IPS-11a (cell line): Measurements from ENCODE around the gene NCAPD3.
"Not testable (repeated sequence)": the region's sequence is repeated elsewhere in the genome, so short reads cannot be mapped to it uniquely, and the experiment has no call there.

Experiments
- H3K4me3 ChIP-seq: one replicate; pipeline ENCODE4 v1.5.1; 2013; ENCODE audit warnings: low read depth, low read length, control low read depth

NCAPD3 gene

DNA sequence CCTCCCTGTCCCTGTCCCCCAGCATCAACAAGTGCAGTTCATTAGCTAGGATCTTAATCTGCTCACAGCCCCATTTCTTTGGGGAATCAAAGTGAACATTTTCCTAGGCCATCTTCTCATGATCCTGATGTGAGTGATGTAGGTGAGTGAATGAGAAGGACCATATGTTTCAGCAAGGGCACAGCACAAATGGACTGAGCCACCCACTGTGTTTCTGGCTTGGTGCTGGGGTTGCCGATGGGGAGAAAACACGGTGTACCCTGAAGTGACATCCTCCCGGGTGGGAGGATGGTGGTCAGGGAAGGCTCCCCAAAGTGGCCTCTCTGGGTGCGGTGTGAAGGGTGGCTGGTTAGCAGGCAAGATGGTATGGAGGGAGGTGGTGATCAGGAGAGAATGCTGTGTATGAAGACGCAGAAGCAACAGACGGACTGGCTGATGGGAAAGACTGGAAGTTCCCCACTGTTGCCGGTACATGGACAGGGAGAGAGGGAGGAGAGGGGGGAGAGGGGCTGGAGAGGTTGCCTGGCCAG lies 82.7 kb downstream of the NCAPD3 start:
- no peak overlapping the region for H3K4me3 ChIP-seq

- H3K4me3 ChIP-seq, result no peak overlapping the region
Measured at GRCh38 chr11:134139873-134140331, 83.9 kb downstream of the NCAPD3 start.

DNA sequence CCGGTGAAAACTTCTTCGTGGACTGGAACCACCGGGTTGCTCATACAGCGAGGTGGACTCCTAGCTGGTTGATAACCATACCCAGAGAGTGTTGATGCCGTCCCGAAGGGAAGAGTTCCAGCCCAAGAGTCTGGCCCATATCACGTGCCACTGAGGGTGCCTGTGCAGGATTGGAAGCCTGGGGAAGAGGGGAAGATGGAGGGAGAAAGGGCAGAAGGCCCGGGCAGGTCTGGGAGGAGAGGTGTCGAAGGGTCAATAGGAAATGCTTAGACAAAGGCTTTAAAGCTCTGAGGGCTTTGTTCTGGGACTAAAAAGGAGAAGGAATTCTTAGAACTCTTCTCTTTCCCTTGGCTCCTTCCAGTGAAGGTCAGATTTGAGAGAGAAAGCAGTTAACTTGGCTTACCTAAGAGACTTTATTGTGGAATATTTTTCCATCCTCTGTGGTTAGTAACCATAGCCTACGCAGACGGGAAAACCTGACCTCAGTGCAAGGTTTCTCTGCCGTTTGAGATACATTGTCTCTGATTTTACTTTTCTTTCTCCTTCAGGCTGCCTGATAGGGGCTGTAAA lies 84.4 kb downstream of the NCAPD3 start:
- H3K4me3 ChIP-seq, result no peak overlapping the region

GRCh38 chr11:134138376-134138775 lies 85.4 kb downstream of the NCAPD3 start:
- no peak overlapping the region for H3K4me3 ChIP-seq

DNA sequence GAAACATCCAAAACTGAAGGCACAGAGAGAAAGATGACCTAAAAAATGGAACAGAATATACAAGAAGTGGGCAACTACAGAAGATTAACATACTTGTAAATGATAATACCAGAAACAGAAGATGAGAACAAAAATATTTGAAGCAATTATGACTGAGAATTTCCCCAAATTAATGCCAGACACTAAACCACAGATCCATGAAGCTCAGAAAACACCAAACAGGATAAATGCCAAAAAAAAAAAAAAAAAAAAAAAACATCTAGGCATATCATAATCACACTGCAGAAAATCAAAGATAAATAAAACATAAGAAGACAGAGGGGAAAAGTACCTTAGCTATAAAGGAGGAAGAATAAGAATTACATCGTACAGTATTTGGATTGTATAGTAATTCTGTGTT lies 89.6 kb downstream of the NCAPD3 start:
- H3K4me3 ChIP-seq, result no peak overlapping the region

- no peak overlapping the region for H3K4me3 ChIP-seq
Measured at GRCh38 chr11:134132808-134133207, 91.0 kb downstream of the NCAPD3 start.

- no peak overlapping the region for H3K4me3 ChIP-seq
Measured at GRCh38 chr11:134131628-134132244, 92.0 kb downstream of the NCAPD3 start.

GRCh38 chr11:134126217-134126822 lies 97.4 kb downstream of the NCAPD3 start:
- no peak overlapping the region for H3K4me3 ChIP-seq

GRCh38 chr11:134125507-134125906 lies 98.3 kb downstream of the NCAPD3 start:
- no peak overlapping the region for H3K4me3 ChIP-seq

GRCh38 chr11:134124660-134125451 lies 98.9 kb downstream of the NCAPD3 start:
- H3K4me3 ChIP-seq, result no peak overlapping the region

DNA sequence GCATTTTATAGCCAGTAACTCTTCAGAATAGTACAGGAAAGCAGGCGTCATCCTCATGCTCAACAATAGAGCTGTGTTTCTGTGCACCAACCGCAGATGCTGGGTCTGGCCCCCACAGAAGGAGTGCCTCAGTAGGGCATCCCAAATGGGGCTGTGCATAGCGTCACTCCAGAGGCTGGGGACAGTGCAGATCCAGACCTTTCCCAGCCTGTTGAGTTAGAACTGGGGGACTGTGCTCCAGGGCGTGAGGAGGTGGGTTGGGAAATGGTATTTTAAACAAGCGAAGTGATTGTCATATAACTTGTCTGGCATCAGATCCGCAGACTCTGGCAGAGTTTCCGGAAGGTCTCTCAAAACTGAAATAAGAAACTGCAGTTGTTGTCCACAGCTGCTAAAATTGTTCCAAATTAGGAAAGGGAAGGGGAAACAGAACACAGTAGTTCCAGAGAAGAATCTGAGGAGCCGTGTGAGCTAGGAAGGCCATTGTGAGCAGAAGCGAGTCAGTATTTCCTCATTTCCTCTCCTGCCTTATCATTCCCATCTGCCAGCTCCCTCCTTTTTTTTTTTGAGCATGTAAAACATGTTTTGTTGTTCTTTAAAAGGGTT lies 102.7 kb downstream of the NCAPD3 start:
- H3K4me3 ChIP-seq, result no peak overlapping the region

DNA sequence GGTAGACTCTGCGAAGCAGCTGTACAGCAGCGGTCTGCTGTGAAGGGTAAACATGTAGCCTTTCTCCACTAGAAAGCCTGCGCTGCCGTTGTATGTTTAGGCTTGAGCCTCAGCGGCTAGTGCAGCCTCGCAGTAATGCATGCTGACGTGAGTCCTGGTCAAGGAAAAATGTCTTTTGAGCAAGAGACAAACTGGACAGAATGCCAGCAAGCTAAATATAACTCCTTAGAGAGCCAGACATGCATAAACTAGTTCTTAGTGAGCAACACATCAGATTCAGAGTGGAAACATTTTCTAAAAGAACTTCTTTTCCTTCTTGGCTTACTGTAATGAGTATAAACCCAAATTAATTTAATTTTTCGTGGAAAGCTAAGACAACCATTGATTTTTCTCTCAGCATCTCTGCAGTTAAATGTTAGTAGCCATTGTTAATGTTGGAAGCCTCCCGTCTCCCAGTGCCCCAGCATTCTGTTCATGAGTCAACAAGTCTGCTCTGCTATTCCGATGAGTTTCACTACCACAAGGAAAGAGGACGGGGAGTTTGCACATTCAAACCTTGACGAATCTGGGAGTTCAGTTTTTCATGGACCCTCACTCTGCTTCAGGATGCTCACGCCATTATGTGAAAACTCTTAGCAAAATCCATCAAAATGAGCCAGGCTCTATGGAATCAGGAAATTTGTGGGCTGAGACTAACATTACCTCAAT lies 103.5 kb downstream of the NCAPD3 start:
- H3K4me3 ChIP-seq, result no peak overlapping the region

GRCh38 chr11:134119094-134119493 lies 104.7 kb downstream of the NCAPD3 start:
- no peak overlapping the region for H3K4me3 ChIP-seq

DNA sequence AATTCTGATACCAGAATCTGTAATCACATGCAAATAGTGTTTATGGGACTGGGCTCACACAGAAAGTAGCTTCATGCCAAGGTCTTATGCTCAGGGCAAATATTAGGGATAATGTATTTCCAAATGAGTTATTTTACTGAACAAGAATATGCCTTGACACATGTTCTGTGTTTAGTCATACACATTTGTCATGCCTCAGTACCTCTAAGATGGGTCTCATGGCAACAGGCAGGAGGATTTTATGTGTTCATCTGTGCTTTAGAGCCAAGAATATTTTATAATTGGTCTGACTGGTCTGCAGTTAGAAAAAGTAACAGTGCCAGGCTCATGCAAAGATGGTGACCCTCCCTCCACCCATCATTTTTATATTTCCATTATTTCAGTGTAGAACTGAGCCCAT lies 105.8 kb downstream of the NCAPD3 start:
- no peak overlapping the region for H3K4me3 ChIP-seq

GRCh38 chr11:134116210-134116609 lies 107.6 kb downstream of the NCAPD3 start:
- no peak overlapping the region for H3K4me3 ChIP-seq

GRCh38 chr11:134113787-134114186 lies 110.0 kb downstream of the NCAPD3 start:
- not testable (repeated sequence) for H3K4me3 ChIP-seq

DNA sequence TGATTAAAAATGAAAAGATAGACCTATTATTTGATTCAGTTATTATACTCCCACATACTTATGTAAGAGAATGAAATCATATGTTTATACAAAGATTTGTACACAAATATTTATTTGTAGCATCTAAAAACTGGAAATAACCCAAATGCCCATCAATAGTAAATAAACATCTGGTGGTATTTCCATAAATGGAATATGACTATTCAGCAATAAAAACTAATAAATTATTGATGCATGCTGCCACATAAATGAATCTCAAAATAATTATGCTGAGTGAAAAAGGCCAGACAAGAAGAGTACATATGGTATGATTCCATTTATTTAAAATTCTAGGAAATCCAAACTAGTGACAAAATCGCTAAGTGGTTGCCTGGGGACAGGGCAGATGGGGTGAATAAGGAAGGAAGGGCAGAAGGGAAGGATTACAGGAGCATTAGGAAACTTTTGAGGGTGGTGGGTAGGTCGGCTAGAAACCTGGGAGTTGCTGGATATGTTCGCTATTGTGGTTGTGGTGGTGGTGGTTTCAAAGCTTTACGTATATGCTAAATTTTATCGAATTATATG lies 113.4 kb downstream of the NCAPD3 start:
- H3K4me3 ChIP-seq, result no peak overlapping the region
